Measurements from ENCODE around the gene CNR1. TPM values are rescaled to one million over a fixed set of nuclear protein-coding genes. Genes with fewer than 3 reads are reported as not detected.

The CNR1 gene
- under 1 TPM; 0.34 to 0.67 TPM for total RNA-seq

GRCh38 chr6:88165844-88166492 lies at the start of gene CNR1:
CNR1 (minus strand) TSS chr6:88166347; CDS start chr6:88145274, 21,073 bp downstream.

Other genes starting within 250 kb of the CNR1 start
- gene SPACA1, start 118.5 kb downstream of the CNR1 start, total RNA-seq: not detected

All from melanocyte of skin (primary cell).